ENCODE data around the gene NQO2. TPM values are rescaled to one million over a fixed set of nuclear protein-coding genes. Genes with fewer than 3 reads are reported as not detected.
A peak's percentile ranks its signal among the peaks of the same experiment; 100 is the strongest.
"Not testable (repeated sequence)": the region's sequence is repeated elsewhere in the genome, so short reads cannot be mapped to it uniquely, and the experiment has no call there.

The NQO2 gene
- total RNA-seq, 1 donor from 2014 or later = 29.0 TPM

DNA sequence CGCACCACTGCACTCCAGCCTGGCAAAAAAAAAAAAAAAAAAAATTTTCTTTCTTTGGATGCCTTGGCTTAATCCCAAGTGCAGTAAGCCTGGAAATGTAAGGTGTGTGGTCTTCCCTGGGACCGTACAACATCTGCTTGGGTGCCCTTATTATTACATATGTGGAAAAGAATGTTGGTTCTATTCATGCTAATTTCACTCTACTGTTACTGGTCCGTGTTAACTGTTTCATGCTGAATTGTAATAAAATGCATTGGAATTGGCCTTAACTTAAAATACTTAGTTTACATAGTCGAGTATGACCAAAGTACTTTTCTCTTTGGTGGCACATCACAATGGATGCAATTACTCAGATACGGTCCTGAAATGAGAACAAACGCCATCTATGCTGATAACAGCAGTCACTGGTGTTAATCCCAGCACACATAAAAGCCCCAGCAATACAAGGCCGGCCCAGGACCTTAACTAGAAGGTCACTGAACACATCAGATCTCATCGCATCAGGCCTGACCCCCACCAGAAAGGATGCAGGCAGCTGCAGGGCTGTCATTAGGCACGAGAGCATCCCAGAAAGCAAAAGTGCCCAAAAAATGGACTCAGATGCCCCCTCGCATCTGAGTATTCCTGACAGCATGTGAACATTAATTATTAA lies 29.5 kb upstream of the NQO2 start:
- no peak for DNase-seq (ENCODE audit: low read depth)

DNA sequence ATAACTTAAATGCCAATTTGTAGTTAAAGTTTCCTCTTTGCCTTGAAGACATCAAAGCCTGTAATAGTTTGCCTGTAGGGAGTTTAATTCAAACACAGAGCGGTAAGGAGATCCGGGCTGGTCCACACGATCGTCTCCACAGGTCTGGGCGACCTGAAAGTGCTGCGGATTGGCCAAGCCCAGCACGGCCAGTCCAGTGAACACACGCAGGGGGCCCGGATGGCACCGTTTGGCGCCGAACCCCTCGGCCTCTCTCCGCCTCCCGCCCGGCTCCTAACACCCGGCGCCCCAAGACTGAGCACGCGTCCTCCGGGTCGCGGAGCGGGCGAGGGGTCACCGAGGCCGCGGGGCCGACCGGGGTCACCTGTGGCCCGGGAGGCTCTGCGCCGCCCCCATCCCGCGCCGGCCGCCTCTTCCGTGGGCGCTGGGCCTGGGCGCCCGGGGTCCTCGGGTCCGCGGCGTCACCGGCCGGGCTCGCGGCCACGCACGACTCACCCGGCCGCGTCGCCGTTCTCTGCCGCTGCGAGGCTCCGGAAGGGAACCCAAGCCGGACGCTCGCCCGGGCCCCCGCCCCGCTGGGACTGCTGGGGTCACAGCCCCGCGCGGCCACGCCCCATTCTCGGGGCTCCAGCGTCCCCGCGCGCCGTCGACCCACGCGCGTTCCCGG lies 28.8 kb upstream of the NQO2 start:
- peak; percentile 38 for DNase-seq (ENCODE audit: low read depth)

DNA sequence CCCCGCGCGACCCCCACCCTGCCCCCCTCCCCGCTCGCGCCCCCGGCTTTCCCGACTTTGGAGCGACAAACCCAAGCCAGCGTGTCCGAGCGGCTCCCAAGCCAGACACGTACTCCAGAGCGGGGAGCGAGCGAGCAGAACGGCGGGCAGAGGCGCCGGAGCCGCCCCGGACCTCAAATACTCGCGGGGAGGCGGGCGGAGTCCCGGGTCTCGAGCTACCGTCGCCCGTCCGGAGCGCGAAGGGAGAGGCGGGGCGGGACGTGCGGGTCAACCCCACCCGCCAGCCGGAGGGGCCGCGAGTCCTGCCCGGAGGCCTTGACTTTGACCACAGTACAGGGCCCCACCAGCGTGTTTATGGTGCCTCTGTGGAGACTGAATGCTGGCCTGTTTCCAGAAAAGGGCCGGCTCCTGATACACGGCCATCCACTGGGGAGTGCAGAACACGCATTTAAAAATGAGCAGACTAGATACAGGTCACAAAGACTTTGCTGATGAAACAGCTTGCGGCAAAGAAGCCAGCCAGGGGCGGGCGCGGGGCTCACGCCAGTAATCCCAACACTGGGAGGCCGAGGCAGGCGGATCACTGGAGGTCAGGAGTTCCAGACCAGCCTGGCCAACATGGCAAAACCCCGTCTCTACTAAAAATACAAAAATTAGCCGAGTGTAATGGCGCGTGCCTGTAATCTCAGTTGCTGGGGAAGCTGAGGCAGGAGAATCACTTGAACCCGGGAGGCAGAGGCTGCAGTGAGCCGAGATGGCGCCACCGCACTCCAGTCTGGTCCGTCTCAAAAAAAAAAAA lies 28.1 kb upstream of the NQO2 start, which contains the start of gene SERPINB6:
SERPINB6 (minus strand) TSS at position 148 of the 799 bp plus-strand sequence. CDS start 12,235 bp downstream, outside the sequence.
- peak; percentile 41 for DNase-seq (ENCODE audit: low read depth)

DNA sequence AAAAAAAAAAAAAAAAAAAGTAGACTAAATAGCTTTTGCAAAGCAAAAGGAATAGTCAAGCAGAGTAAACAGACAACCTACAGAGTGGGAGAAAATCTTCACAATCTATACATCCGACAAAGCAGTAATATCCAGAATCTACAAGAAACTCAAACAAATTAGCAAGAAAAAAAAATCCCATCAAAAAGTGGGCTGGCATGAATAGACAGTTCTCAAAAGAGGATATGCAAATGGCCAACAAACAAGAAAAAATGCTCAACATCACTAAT lies 27.5 kb upstream of the NQO2 start:
- DNase-seq (ENCODE audit: low read depth) = not testable (repeated sequence)

DNA sequence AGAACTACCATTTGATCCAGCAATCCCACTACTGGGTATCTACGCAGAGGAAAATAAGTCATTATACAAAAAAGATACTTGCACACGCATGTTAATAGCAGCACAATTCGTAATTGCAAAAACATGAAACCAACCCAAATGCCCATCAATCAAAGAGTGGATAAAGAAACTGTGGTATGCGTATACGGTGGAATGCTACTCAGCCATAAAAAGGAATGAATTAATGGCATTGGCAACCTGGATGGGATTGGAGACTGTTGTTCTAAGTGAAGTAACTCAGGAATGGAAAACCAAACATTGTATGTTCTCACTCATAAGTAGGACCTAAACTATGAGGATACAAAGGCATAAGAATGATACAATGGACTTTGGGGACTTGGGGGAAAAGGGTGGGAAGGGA lies 27.0 kb upstream of the NQO2 start:
- DNase-seq (ENCODE audit: low read depth) = not testable (repeated sequence)

DNA sequence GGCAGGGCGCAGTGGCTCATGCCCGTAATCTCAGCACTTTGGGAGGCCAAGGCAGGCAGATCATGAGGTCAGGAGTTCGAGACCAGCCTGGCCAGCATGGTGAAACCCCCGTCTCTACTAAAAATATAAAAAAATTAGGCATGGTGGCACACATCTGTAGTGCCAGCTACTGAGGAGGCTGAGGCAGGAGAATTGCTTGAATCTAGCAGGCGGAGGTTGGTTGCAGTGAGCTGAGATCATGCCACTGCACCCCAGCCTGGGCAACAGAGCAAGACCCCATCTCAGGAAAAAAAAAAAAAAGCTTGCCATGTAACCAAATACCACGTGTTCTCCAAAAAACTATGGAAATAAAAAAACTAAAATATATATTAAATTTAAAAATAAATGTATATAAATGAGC lies 26.5 kb upstream of the NQO2 start:
- DNase-seq (ENCODE audit: low read depth) = not testable (repeated sequence)

DNA sequence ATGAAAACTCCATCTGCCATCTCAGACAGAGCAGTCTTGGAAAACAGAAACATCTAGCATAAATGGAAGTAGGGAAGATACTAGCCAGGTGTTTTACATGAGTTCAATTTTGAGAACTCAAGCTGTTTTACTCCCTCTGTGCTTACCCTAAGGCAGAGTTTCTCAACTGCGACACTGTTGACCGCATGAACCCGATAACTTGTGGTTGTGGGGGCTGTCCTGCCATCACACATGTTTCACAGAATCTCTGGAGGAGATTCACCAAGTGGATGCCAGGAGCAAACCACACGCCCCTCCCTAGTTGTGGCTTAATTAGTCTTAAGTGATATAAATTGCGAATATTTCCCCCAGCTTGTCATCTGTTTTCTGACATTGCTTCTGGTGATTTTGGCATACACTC lies 26.0 kb upstream of the NQO2 start:
- DNase-seq (ENCODE audit: low read depth) = no peak

DNA sequence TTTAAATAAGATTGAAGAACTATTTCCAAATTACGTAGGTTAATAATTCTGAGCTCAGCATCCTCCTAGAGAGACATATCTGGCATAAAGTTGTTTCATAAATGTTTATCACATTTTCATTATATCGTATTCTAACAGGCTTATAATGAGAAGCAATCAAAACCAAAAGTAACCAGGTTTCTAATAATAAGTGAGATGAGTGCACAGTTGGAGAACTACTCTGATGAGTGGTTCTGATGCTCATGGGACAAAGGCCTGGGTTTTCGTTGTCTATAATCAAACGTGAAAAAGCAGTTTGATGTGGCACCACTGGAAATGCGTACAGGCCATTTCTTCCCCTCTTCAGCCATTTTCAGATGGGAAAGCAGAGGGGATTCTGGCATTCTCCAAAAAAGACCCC lies 23.6 kb upstream of the NQO2 start:
- no peak for DNase-seq (ENCODE audit: low read depth)

DNA sequence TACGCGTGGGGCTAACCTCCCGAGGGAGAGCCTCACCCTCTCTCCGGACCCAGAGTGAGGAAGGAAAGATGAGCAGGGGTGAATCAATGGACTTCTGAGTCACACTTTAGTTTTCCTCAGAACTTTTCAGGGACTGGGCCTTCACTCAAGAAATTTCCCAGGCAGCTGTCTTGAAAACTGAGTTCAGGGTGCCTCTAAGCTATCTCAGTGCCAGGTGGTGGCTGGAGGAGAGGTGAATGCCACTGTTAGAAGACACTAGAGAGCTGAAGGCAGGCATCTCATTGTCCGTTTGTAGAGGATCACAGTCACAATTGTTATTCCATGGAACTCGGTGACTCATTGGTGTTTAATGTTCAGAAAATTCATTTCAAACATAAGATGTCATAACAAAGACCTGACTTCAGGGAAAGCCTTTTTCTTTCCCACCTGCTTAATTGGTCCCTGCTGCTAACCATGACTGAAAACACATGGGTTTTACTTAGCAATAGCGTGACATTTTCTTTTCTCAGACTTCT lies 23.1 kb upstream of the NQO2 start:
- peak; percentile 62 for DNase-seq (ENCODE audit: low read depth)

DNA sequence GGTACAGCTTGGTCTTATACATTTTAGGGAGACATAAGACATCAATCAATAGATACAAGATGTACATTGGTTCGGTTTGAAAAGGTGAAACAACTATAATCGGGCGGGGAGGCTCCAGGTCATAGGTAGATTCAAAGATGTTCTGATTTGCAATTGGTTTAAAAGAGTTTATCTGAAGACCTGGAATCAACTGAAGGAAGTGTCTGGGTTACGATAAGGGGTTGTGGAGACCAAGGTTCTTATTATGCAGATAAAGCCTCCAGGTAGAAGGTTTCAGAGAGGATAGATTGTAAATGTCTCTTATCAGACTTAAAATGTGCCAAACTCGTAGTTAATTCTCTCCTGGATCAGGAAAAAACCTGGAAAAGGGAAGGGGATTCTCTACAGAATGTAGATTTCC lies 22.4 kb upstream of the NQO2 start:
- no peak for DNase-seq (ENCODE audit: low read depth)

DNA sequence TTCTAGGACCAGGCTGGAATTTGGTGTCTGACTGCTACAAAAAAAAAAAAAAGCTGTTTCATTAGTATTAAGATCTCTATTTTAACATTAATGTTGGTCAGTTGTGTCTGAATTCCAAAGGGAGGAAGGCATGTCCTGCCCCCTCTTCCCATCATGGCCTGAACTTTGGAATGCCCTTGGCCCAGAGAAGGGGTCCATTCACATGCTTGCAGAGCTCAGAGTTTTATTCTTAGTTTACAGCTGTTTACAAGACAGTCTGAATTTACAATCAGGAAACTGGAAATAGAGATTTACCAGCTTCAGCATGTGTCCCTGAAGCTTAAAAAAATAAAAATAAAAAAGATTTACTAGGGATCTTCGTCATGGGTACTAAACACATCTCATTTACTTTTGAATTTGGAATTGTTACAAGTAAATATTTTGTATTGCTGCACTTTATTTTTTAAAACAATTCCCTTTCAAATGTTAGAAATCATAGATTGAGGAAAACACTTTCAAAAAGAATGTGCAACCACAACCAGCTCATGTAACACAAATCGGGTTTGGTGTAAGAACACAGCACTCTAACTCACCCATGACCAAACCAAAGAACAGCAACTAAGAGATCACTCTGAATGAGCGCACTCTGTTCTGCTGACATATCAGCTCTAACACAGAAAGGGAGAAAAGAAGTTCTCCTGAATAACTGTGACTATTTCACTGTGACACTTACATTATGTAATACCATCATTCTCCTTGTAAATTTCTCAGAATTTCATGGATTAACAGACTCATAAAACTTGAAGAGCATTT lies 21.7 kb upstream of the NQO2 start:
- DNase-seq (ENCODE audit: low read depth) = no peak

DNA sequence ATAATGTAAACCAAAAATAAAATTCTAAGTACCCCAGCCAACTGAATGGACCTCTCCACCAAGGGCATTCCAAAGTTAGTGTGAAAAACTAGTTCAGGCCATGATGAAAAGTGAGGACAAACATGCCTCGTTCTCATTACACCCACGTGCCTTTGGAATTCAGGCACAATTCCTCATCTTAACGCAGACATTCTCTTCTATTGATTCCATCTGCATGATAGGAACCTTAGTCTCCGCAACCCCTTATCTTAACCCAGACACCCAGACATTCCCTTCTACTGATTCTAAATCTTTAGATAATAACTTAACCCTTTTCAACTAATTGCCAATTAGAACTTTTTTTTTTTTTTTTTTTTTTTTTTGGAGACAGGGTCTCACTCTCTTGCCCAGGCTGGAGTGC lies 20.8 kb upstream of the NQO2 start:
- DNase-seq (ENCODE audit: low read depth) = no peak

DNA sequence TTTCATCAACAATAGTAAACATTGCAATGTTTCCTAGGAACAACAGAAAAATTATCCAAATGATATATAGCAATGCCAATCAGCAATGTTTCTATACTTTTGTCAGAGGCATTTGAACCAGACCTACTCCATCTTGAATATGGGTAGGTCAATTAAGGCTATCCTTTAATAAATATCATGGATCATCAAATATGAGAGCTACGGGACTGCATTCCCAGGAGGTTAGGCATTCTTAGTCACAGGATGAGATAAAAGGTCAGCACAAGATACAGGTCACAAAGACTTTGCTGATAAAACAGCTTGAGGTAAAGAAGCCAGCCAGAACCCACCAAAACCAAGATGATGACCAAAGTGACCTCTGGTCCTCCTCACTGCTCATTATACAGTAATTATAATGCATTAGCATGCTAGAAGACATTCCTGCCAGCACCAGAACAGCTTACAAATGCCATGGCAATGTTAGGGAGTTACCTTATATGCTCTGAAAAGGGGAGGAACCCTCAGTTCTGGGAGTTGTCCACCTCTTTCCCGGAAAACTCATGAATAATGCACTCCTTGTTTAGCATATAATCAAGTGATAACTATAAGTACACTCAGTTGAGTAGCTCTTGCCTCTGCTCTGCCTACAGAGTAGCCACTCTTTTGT lies 19.8 kb upstream of the NQO2 start:
- peak; percentile 88 for DNase-seq (ENCODE audit: low read depth)

DNA sequence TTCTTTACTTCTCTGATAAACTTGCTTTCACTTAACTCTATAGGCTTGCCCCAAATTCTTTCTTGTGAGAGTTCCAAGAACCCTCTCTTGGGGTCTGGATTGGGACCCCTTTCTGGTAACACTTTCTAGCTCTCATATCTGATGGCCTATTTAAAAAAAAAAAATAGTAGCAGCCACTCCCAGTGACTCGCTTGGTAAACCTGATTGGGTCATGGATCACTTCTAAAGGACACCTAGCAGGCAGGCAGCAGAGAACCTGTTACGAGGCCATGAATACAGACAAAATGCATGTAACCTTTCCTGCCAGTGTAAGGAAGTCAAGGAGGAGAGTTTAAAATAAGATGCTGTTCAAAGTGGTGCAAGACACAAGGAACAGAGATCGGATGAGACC lies 19.2 kb upstream of the NQO2 start:
- DNase-seq (ENCODE audit: low read depth) = peak; percentile 46

DNA sequence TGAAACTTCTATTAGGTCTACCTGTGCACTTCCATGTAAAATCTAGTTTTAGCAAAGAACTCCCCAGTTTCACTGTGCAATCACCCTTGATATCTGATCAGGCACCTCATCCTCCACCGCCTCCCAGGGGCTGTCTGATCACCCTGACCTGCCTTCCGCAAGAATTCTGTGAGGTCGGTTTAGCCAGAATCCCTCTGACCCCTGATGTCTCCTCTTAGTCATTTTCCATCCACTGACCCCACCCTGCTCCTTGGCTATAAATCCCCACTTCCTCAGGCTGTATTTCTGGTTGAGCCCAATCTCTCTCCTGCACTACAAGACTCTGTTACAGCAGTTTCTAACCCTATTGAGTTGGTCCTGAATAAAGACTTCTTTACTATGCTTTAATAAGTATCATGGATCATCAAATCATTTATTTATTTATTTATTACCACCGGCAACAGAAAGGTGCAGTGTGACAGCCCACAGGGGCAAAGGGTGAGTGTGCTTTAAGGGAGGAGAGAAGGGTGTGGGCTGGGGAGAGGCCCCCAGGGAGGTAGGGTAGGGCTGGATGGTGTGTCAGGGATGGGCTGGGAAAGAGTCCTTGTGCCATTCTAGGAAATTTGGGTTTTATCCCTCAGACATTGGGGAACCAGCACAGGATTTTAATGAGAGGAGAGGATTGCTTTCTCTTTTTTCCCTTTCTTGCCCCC lies 17.1 kb upstream of the NQO2 start:
- no peak for DNase-seq (ENCODE audit: low read depth)

DNA sequence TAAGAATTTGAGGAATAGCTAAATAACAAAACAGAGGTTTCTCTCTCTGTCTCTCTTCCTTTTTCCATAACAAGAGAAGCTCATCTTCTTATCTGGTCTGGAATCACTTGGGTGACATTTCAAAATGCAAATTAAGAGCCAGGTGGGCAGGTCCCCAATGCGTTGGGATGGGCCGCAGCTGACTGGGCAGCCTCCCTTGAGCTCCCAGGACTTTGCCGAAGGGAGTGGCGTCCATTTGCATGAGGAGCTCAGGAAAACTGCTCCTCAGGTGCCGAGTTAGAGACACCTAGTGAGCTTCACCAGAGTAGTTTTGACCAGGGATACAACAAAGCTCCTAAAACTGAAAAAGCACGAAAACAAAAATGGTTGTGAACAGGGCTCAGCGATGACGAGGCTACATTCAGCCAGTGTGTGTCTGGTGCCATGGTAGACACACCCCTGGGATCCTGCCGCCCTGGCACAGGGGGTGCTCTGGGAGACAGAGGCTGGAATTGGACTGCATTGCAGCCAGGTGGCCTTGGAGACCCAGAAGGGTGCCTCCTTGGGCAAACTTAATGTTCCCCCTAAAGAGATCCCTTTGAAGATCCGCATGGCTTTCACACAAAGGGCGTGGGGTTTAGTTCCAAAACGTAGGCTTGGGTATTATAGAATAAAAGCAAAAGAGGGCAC lies 14.8 kb upstream of the NQO2 start:
- DNase-seq (ENCODE audit: low read depth) = no peak

DNA sequence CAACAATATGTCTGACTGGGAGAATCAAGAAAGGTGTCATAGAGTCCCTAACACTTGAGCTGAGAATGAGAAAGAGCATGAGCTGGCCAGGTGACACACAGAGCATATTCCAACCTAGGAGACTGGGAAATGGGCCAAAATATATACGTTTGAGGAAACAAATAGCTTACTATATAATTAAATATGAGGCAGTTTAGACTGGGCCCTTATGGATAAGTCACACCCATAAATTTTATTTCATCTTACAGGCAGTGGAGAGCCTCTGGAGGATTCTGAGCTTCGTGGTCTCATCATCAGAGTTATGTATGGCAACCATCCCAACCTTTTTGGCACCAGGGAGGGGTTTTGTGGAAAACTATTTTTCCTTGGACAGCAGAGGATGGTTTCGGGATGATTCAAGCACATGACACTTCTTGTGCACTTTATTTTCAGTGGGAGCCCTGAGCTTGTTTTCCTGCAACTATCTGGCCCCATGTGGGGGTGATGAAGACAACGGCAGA lies 12.9 kb upstream of the NQO2 start:
- no peak for DNase-seq (ENCODE audit: low read depth)

DNA sequence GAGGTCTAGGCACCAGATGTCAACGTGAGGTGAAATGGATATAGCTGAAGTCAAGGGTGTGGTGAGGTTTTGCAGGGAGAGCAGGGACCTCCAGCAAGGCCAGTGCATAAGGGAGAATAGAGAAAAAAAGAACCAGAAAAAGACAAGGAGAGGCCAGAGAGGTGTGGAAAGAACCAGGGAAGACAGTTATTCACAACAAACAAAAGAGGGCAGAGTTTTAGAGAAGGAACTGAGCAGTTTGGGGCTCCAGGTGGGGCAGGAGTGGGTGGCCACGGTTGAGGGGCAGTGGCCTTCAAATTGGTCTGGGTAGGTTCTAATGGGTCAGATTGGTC lies 11.6 kb upstream of the NQO2 start:
- no peak for DNase-seq (ENCODE audit: low read depth)

DNA sequence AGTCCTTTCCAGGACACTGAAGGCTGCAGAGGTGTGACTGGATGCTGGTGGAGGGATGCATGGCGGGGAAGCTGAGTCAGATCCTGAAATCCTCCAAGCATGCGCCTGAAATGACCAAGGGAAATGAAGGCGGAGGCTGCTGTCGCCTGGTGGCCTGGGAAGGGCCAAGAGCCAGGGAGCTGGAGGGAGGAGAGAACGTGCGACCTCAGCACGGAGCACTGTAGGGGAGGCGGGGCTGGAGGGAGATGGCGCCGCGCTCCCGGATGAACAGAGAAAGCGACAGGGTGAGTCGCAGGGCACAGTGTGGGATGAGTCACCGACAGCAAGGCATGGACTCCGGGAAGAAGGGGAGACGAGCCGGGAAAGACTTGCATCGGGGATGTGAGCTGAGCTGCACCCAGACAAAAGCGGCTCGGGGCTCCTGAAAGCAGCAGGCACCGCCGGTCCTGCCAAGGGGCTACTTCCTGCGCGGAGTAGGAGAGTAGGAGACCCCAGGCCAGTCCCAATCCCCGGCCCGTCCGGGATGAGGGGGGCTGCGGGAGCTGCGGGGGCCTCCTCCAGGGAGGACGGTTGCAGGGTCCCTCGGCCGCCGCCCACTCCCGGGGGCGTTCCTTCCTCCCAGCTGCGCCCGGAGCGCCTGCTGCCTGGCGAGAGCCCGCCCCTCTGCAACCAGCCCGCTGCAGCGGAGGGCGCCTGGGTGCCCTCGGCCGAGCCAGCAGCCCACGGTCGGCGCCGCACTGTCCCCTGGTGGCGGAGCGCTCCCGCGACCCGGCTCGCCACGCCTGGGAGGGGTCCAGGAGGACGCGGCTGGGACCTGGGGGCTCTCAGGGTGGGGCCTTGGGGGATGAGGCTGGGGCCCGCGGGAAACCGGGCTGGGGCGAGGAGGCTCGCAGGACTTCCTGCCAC lies 11.0 kb upstream of the NQO2 start:
- peak; percentile 87 for DNase-seq (ENCODE audit: low read depth)
